Activated CD4-positive, alpha-beta T cell treated with anti-CD3 and anti-CD28 coated beads, Interleukin-2, amount 10 ng/mL, durations not matched to agents 24 days and 14 days (primary cell): ENCODE results near the gene CALML4. TPM values are rescaled to one million over a fixed set of nuclear protein-coding genes. Genes with fewer than 3 reads are reported as not detected.
"Not testable (repeated sequence)": the region's sequence is repeated elsewhere in the genome, so short reads cannot be mapped to it uniquely, and the experiment has no call there.

ENCODE experiments used
- DNase-seq: peaks from one replicate; pipeline ENCODE4 v3.0.0; 2022
- H3K27ac Mint-ChIP-seq: one replicate; pipeline ENCODE4 v1.8.0; 2022; ENCODE audit warnings: mild to moderate bottlenecking, mixed read lengths
- H3K27me3 Mint-ChIP-seq: one replicate; pipeline ENCODE4 v1.8.0; 2022; ENCODE audit warnings: mixed read lengths
- H3K36me3 Mint-ChIP-seq: one replicate; pipeline ENCODE4 v1.8.0; 2022; ENCODE audit warnings: low read depth, mild to moderate bottlenecking, mixed read lengths
- H3K4me1 Mint-ChIP-seq: one replicate; pipeline ENCODE4 v1.8.0; 2021; ENCODE audit warnings: mixed read lengths
- H3K4me3 Mint-ChIP-seq: one replicate; pipeline ENCODE4 v1.8.0; 2022; ENCODE audit warnings: mild to moderate bottlenecking, moderate library complexity, mixed read lengths
- H3K9me3 Mint-ChIP-seq: one replicate; pipeline ENCODE4 v1.8.0; 2021; ENCODE audit warnings: mixed read lengths
- intact Hi-C: fragments of 100-400 bp; cut with micrococcal nuclease; formaldehyde crosslinking; loops from one replicate; pipeline ENCODE4 v1.15.1; 2023
- total RNA-seq: library from RNA; stranded (reverse); gene quantifications from 2 replicates; pipeline ENCODE4 v1.2.3, GENCODE V29; 2022

Gene CALML4
- total RNA-seq, 1 donor from 2014 or later: 14.6 TPM

- intact Hi-C loops: no loop called here
- DNase-seq: peak; percentile 58
- peak overlapping the region; percentile 89 for H3K27ac Mint-ChIP-seq
- H3K4me1 Mint-ChIP-seq: peaks cover 29% of the 10 kb centered on the region
- peak overlapping the region; percentile 91 for H3K4me3 Mint-ChIP-seq
- peaks cover 7% of the 10 kb centered on the region for H3K27me3 Mint-ChIP-seq
- peaks cover 11% of the 10 kb centered on the region for H3K36me3 Mint-ChIP-seq
- H3K9me3 Mint-ChIP-seq: no peaks in the 10 kb centered on the region
Observed at GRCh38 chr15:68230157-68231100, 25.3 kb upstream of the CALML4 start.

- Mint-ChIP-seq H3K4me3 (peak within 1 kb of the TSS; percentile 91), H3K27me3 (peaks cover 7% of the 10 kb centered on the region), H3K4me1 (peaks cover 37% of the 10 kb centered on the region), H3K9me3 (no peaks in the 10 kb centered on the region), H3K36me3 (peaks cover 16% of the 10 kb centered on the region), H3K27ac (peak within 1 kb of the TSS; percentile 89)
- DNase-seq: peak; percentile 94
- intact Hi-C loops: loop anchor here (1.0 kb wide), 2 partner anchors 48 to 175 kb away; partner anchors contain the start of genes FEM1B and PIAS1
Observed at GRCh38 chr15:68229386-68230156, 24.4 kb upstream of the CALML4 start, which contains the start of gene CLN6. Gene CLN6, minus strand, starts transcription at chr15:68229728. Its CDS starts 144 bp downstream, at chr15:68229584.

- no peak for DNase-seq
- Mint-ChIP-seq H3K27ac (peak overlapping the region; percentile 89), H3K4me3 (peak overlapping the region; percentile 91), H3K9me3 (no peaks in the 10 kb centered on the region), H3K4me1 (peaks cover 40% of the 10 kb centered on the region), H3K36me3 (peaks cover 17% of the 10 kb centered on the region), H3K27me3 (peaks cover 7% of the 10 kb centered on the region)
- intact Hi-C loops: loop anchor here (1.0 kb wide), 2 partner anchors 48 to 175 kb away; partner anchors contain the start of genes FEM1B and PIAS1
Observed at GRCh38 chr15:68228971-68229385, 23.8 kb upstream of the CALML4 start.

GRCh38 chr15:68228143-68228970 is 23.2 kb upstream of the CALML4 start:
- DNase-seq: peak; percentile 63
- Mint-ChIP-seq H3K27me3 (peaks cover 7% of the 10 kb centered on the region), H3K36me3 (peaks cover 17% of the 10 kb centered on the region), H3K4me3 (peak overlapping the region; percentile 91), H3K4me1 (peaks cover 40% of the 10 kb centered on the region), H3K9me3 (no peaks in the 10 kb centered on the region), H3K27ac (peak overlapping the region; percentile 89)
- intact Hi-C loops: no loop called here

- DNase-seq: peak; percentile 53
- Mint-ChIP-seq H3K9me3 (no peaks in the 10 kb centered on the region), H3K27ac (peak overlapping the region; percentile 60), H3K4me3 (peak overlapping the region; percentile 91), H3K4me1 (peaks cover 43% of the 10 kb centered on the region), H3K36me3 (peaks cover 21% of the 10 kb centered on the region), H3K27me3 (peaks cover 7% of the 10 kb centered on the region)
- intact Hi-C loops: no loop called here
Observed at GRCh38 chr15:68227643-68228142, 22.6 kb upstream of the CALML4 start.

- intact Hi-C loops, H3K4me3 Mint-ChIP-seq, H3K9me3 Mint-ChIP-seq, H3K27ac Mint-ChIP-seq, H3K27me3 Mint-ChIP-seq: not testable (repeated sequence)
- H3K4me1 Mint-ChIP-seq: peaks cover 40% of the 10 kb centered on the region
- peak; percentile 54 for DNase-seq
- H3K36me3 Mint-ChIP-seq: peaks cover 24% of the 10 kb centered on the region
Observed at GRCh38 chr15:68225442-68225841, 20.3 kb upstream of the CALML4 start.

- peak; percentile 65 for DNase-seq
- peaks cover 24% of the 10 kb centered on the region for H3K36me3 Mint-ChIP-seq
- H3K4me1 Mint-ChIP-seq: peaks cover 34% of the 10 kb centered on the region
- intact Hi-C loops: no loop called here
- peak overlapping the region; percentile 30 for H3K27ac Mint-ChIP-seq
- no peaks in the 10 kb centered on the region for H3K27me3 Mint-ChIP-seq
- H3K4me3 Mint-ChIP-seq: peak overlapping the region; percentile 60
- H3K9me3 Mint-ChIP-seq: no peaks in the 10 kb centered on the region
Observed at GRCh38 chr15:68224546-68225250, 19.6 kb upstream of the CALML4 start.

- H3K4me3 Mint-ChIP-seq: no peak overlapping the region
- intact Hi-C loops: no loop called here
- no peaks in the 10 kb centered on the region for H3K9me3 Mint-ChIP-seq
- H3K27me3 Mint-ChIP-seq: no peaks in the 10 kb centered on the region
- H3K27ac Mint-ChIP-seq: no peak overlapping the region
- no peak for DNase-seq
- peaks cover 24% of the 10 kb centered on the region for H3K36me3 Mint-ChIP-seq
- H3K4me1 Mint-ChIP-seq: peaks cover 33% of the 10 kb centered on the region
Observed at GRCh38 chr15:68224108-68224507, 19.0 kb upstream of the CALML4 start.

- no peaks in the 10 kb centered on the region for H3K27me3 Mint-ChIP-seq
- intact Hi-C loops: no loop called here
- DNase-seq: no peak
- peaks cover 20% of the 10 kb centered on the region for H3K36me3 Mint-ChIP-seq
- no peak overlapping the region for H3K4me3 Mint-ChIP-seq
- H3K9me3 Mint-ChIP-seq: no peaks in the 10 kb centered on the region
- peaks cover 28% of the 10 kb centered on the region for H3K4me1 Mint-ChIP-seq
- H3K27ac Mint-ChIP-seq: no peak overlapping the region
Observed at GRCh38 chr15:68223171-68223570, 18.0 kb upstream of the CALML4 start.

- Mint-ChIP-seq H3K4me1 (peaks cover 20% of the 10 kb centered on the region), H3K36me3 (peaks cover 23% of the 10 kb centered on the region)
- H3K9me3 Mint-ChIP-seq, intact Hi-C loops, DNase-seq, H3K4me3 Mint-ChIP-seq, H3K27me3 Mint-ChIP-seq, H3K27ac Mint-ChIP-seq: not testable (repeated sequence)
Observed at GRCh38 chr15:68222432-68222743, 17.3 kb upstream of the CALML4 start.

- Mint-ChIP-seq H3K4me1 (peaks cover 17% of the 10 kb centered on the region), H3K36me3 (peaks cover 26% of the 10 kb centered on the region)
- DNase-seq, H3K27ac Mint-ChIP-seq, H3K27me3 Mint-ChIP-seq, H3K9me3 Mint-ChIP-seq, H3K4me3 Mint-ChIP-seq, intact Hi-C loops: not testable (repeated sequence)
Observed at GRCh38 chr15:68221530-68222431, 16.6 kb upstream of the CALML4 start.

GRCh38 chr15:68220967-68221366 is 15.8 kb upstream of the CALML4 start:
- peaks cover 31% of the 10 kb centered on the region for H3K36me3 Mint-ChIP-seq
- H3K4me3 Mint-ChIP-seq: no peak overlapping the region
- peaks cover 20% of the 10 kb centered on the region for H3K4me1 Mint-ChIP-seq
- no peaks in the 10 kb centered on the region for H3K27me3 Mint-ChIP-seq
- no peak overlapping the region for H3K27ac Mint-ChIP-seq
- DNase-seq: no peak
- H3K9me3 Mint-ChIP-seq: no peaks in the 10 kb centered on the region
- intact Hi-C loops: no loop called here
